HEK293T (cell line): Measurements from ENCODE around the gene LEUTX.

ENCODE experiments used
- BHLHE40 ChIP-seq: fragments of 450-650 bp; IDR thresholded peaks from 2 replicates; pipeline ENCODE4 v1.6.1; 2016; ENCODE audit warnings: mild to moderate bottlenecking, moderate library complexity, borderline replicate concordance
- ELF4 ChIP-seq: fragments of 450-650 bp; IDR thresholded peaks from 2 replicates; pipeline ENCODE4 v1.6.1; 2017; ENCODE audit warnings: antibody characterized with exemption
- FOXM1 ChIP-seq: fragments of 450-650 bp; IDR thresholded peaks from 2 replicates; pipeline ENCODE4 v1.6.1; 2017; ENCODE audit warnings: mild to moderate bottlenecking, borderline replicate concordance
- NFRKB ChIP-seq: fragments of 450-650 bp; IDR thresholded peaks from 2 replicates; pipeline ENCODE4 v1.6.1; 2016; ENCODE audit warnings: mild to moderate bottlenecking, moderate library complexity
- SP1 ChIP-seq: fragments of 450-650 bp; IDR thresholded peaks from 2 replicates; pipeline ENCODE4 v1.6.1; 2017

DNA sequence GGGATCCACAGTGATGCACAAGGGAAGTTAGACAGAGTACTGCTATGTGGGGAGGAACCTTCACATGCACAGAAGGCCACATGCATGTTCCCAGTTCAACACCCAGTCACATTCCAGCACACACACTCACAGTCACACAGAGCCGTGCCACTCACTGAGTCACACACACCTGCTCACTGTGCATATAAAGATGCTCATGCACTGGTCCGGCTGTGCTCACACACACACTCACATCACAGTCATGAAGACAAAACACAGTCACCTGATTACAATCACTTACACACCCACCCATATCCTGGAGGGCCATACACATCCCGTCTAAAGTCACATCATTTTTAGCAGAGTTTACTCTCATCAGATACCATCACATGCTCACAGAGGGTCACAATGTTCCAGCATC lies 41.3 kb upstream of the LEUTX start:
- TF ChIP-seq ELF4 (no peak), FOXM1 (no peak), SP1 (no peak), BHLHE40 (no peak), NFRKB (no peak)
